HepG2 (cell line): ENCODE data around the gene FRMD4B. TPM values are rescaled to one million over a fixed set of nuclear protein-coding genes. Genes with fewer than 3 reads are reported as not detected.

ENCODE experiments used
- DBP ChIP-seq: sonication (generic); formaldehyde crosslinking; IDR thresholded peaks from 2 replicates; pipeline ENCODE4 v1.4.0; 2020; ENCODE audit warnings: missing genetic modification reagents; ENCODE audit errors: not compliant biosample characterization
- DZIP1 ChIP-seq: sonication (generic); formaldehyde crosslinking; IDR thresholded peaks from 2 replicates; pipeline ENCODE4 v1.5.0; 2020; ENCODE audit warnings: mild to moderate bottlenecking, missing genetic modification reagents
- HDAC2 ChIP-seq: sonication (generic); formaldehyde crosslinking; IDR thresholded peaks from 2 replicates; pipeline ENCODE4 v1.4.0; 2020; ENCODE audit warnings: missing genetic modification reagents
- KDM6A ChIP-seq: IDR thresholded peaks from 2 replicates; pipeline ENCODE4 v1.6.1; 2016; ENCODE audit warnings: low read depth
- MED8 ChIP-seq: sonication (generic); formaldehyde crosslinking; IDR thresholded peaks from 2 replicates; pipeline ENCODE4 v1.8.1; 2023; ENCODE audit warnings: mild to moderate bottlenecking, missing genetic modification reagents; ENCODE audit not compliant: insufficient replicate concordance
- MEF2D ChIP-seq: sonication (generic); formaldehyde crosslinking; IDR thresholded peaks from 2 replicates; pipeline ENCODE4 v1.5.1; 2020; ENCODE audit warnings: mild to moderate bottlenecking, missing genetic modification reagents
- MLXIP ChIP-seq: sonication (generic); formaldehyde crosslinking; IDR thresholded peaks from 2 replicates; pipeline ENCODE4 v1.9.0; 2021; ENCODE audit warnings: missing genetic modification reagents, borderline replicate concordance
- NFE2L1 ChIP-seq: sonication (generic); formaldehyde crosslinking; IDR thresholded peaks from 2 replicates; pipeline ENCODE4 v1.4.0; 2020; ENCODE audit warnings: missing genetic modification reagents, mild to moderate bottlenecking, borderline replicate concordance
- NFKBIZ ChIP-seq: IDR thresholded peaks from 2 replicates; pipeline ENCODE4 v1.6.1; 2018; ENCODE audit warnings: missing genetic modification reagents, missing compliant biosample characterization
- NR1H2 ChIP-seq: sonication (generic); formaldehyde crosslinking; IDR thresholded peaks from 2 replicates; pipeline ENCODE4 v1.8.1; 2022; ENCODE audit warnings: low read depth, missing genetic modification reagents, borderline replicate concordance
- PPARG ChIP-seq: conservative IDR thresholded peaks from 2 replicates; pipeline ENCODE4 v1.6.1; 2016; ENCODE audit warnings: missing biosample characterization, missing genetic modification reagents
- SP140L ChIP-seq: sonication (generic); formaldehyde crosslinking; IDR thresholded peaks from 2 replicates; pipeline ENCODE4 v1.4.0; 2020; ENCODE audit warnings: missing genetic modification reagents, borderline replicate concordance
- ZBTB21 ChIP-seq: sonication (generic); formaldehyde crosslinking; IDR thresholded peaks from 2 replicates; pipeline ENCODE4 v1.4.0; 2020; ENCODE audit warnings: missing genetic modification reagents
- ZBTB34 ChIP-seq: sonication (generic); formaldehyde crosslinking; IDR thresholded peaks from 2 replicates; pipeline ENCODE4 v1.8.0; 2022; ENCODE audit warnings: mild to moderate bottlenecking, missing genetic modification reagents
- ZHX1 ChIP-seq: sonication (generic); formaldehyde crosslinking; IDR thresholded peaks from 2 replicates; pipeline ENCODE4 v1.8.1; 2022; ENCODE audit warnings: low read depth, mild to moderate bottlenecking, missing genetic modification reagents
- ZNF143 ChIP-seq: sonication (generic); formaldehyde crosslinking; IDR thresholded peaks from 2 replicates; pipeline ENCODE4 v1.4.0; 2020; ENCODE audit warnings: missing genetic modification reagents
- ZNF496 ChIP-seq: sonication (generic); formaldehyde crosslinking; IDR thresholded peaks from 2 replicates; pipeline ENCODE4 v1.8.1; 2023; ENCODE audit warnings: mild to moderate bottlenecking, moderate library complexity, missing genetic modification reagents; ENCODE audit not compliant: insufficient replicate concordance
- ZNF709 ChIP-seq: sonication (generic); formaldehyde crosslinking; IDR thresholded peaks from 2 replicates; pipeline ENCODE4 v1.5.0; 2020; ENCODE audit warnings: mild to moderate bottlenecking, missing genetic modification reagents
- polyA plus RNA-seq, 8 experiments: library from polyadenylated mRNA; depleted of rRNA in 3 of 8; stranded (reverse) in 7 of 8; unstranded in 1 of 8; fragments of >200 nt; fragmentation: Illumina TruSeq in 4 of 8; extraction: Trizol in 4 of 8; gene quantifications; 2 replicates each; pipeline versions ENCODE4 v1.2.1 to v1.2.3, GENCODE V29; 2011 to 2016; ENCODE audit warnings: low read depth in 4 of 8, missing spikeins in 1 of 8, mixed read lengths in 1 of 8; ENCODE audit not compliant: insufficient read depth in 1 of 8
- total RNA-seq, 5 experiments: library from RNA; depleted of rRNA; stranded (reverse); fragments of >200 nt; fragmentation: Illumina TruSeq; extraction: Trizol; gene quantifications; 2 replicates each; pipeline ENCODE4 v1.2.3, GENCODE V29; 2016; ENCODE audit warnings: low read depth in 1 of 5

FRMD4B gene
- total and polyA plus RNA-seq, 2 of the 13 experiments (the other 11 are each of a cell fraction or from before 2014, with no cell fraction given): 3.0 to 3.3 TPM

- TF ChIP-seq ZBTB34 (CRISPR knock-in tag) (no peak), NFE2L1 (CRISPR knock-in tag) (no peak), ZNF143 (CRISPR knock-in tag) (no peak), NFKBIZ (CRISPR knock-in tag) (no peak), DBP (CRISPR knock-in tag) (no peak), ZBTB21 (CRISPR knock-in tag) (no peak), ZNF709 (CRISPR knock-in tag) (no peak), MED8 (no peak), HDAC2 (CRISPR knock-in tag) (peak; percentile 16; the same call in 1 of the 2 replicates), KDM6A (CRISPR knock-in tag) (no peak), ZHX1 (CRISPR knock-in tag) (peak; percentile 61; the same call in 1 of the 2 replicates), MEF2D (CRISPR knock-in tag) (no peak), DZIP1 (CRISPR knock-in tag) (no peak), SP140L (CRISPR knock-in tag) (no peak), PPARG (CRISPR knock-in tag) (no peak), MLXIP (CRISPR knock-in tag) (no peak), ZNF496 (no peak), NR1H2 (CRISPR knock-in tag) (no peak)
Observed at GRCh38 chr3:69306239-69307185, 79.4 kb downstream of the FRMD4B start (continued).
